ENCODE data around the gene ZNF236. TPM values are rescaled to one million over a fixed set of nuclear protein-coding genes. Genes with fewer than 3 reads are reported as not detected.

ZNF236 gene
- polyA plus RNA-seq, 2 of the 4 experiments (the other 2 are of a cell fraction), result 2.6 to 7.8 TPM

GRCh38 chr18:76821875-76822505, 367 bp upstream of the ZNF236 start (continued):
- TF ChIP-seq PBX3 (IDR thresholded peaks at IDR 0.05) (no peak), ZC3H11A (IDR thresholded peaks at IDR 0.05) (no peak), GATA3 (IDR thresholded peaks at IDR 0.05; ENCODE audit: borderline replicate concordance) (0 out of 2 replicates have a peak, but pooled peaks have one; percentile 22), JUN (IDR thresholded peaks at IDR 0.05) (peak in 1 of 2 experiments; percentile 8; a peak in 1 of 5 replicates), KDM5A (IDR thresholded peaks at IDR 0.05) (no peak)

DNA sequence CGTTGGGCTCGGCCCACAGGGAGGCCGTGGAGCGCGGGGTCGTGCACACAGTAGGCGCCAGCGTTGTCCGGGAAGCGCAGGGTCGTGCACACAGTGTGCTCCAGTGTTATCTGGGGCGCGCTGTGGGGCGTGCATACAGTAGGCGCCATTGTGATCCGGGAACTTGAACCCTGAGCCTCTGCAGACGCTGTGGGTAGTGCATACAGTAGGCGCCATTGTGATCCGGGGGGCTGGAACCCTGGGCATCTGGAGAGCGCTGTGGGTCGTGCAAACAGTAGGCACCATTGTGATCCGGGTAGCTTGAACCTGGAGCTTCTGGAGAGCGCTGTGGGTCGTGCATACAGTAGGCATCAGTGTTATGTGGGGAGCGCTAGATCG, 793 bp downstream of the ZNF236 start:
- ATAC-seq (peak in 1 of 2 experiments; percentile 5; a peak in 3 of 6 replicates), FAIRE-seq (no peak), DNase-seq (ENCODE audit: low read depth in 1 of 2, low spot score in 1 of 2) (no peak)
- Histone ChIP-seq H3K4me3 (peak overlapping the region; percentile 71), H3K4me2 (peak overlapping the region; percentile 89), H3K4me1 (peaks cover 28% of the 10 kb centered on the region), H3K9me3 (no peaks in the 10 kb centered on the region), H3K27ac (peak overlapping the region; percentile 92 to 100)
- CTCF ChIA-PET, result interaction anchor here (1.2 to 2.5 kb wide), 5 partner anchors 20 to 46 kb away, joined by 3 to 20 read pairs (median 4); no protein-coding TSS in a partner anchor
- POLR2A ChIA-PET, result interaction anchor here (2.2 kb wide), 1 partner anchor 21 kb away, joined by 7 read pairs; no protein-coding TSS in a partner anchor
- TF ChIP-seq JUN (IDR thresholded peaks at IDR 0.05), result peak; percentile 10 to 17; a peak in 1 of 5 replicates
- no peak for TF ChIP-seq HOXA7 (CRISPR knock-in tag; IDR thresholded peaks at IDR 0.05)
- TF ChIP-seq ZFP36 (IDR thresholded peaks at IDR 0.05; ENCODE audit: borderline replicate concordance, partially characterized antibody), result peak; percentile 32
- WGBS (ENCODE audit: missing lambda C conversion rate), result 2% methylated on average over 7 of the region's 26 CpGs

- Histone ChIP-seq H3K4me3 (peak overlapping the region; percentile 71), H3K4me2 (peak overlapping the region; percentile 89), H3K4me1 (peaks cover 28% of the 10 kb centered on the region), H3K9me3 (no peaks in the 10 kb centered on the region), H3K27ac (peak overlapping the region; percentile 92 to 100)
- TF ChIP-seq, protein P1, sequence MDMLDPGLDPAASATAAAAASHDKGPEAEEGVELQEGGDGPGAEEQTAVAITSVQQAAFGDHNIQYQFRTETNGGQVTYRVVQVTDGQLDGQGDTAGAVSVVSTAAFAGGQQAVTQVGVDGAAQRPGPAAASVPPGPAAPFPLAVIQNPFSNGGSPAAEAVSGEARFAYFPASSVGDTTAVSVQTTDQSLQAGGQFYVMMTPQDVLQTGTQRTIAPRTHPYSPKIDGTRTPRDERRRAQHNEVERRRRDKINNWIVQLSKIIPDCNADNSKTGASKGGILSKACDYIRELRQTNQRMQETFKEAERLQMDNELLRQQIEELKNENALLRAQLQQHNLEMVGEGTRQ (IDR thresholded peaks at IDR 0.05), result no peak
- TF ChIP-seq CTCF (IDR thresholded peaks at IDR 0.05) (peak; percentile 31), TFCP2L1 (CRISPR knock-in tag; IDR thresholded peaks at IDR 0.05) (no peak), ATOH8 (CRISPR knock-in tag; IDR thresholded peaks at IDR 0.05; ENCODE audit: low read depth) (no peak), SREBF2 (IDR thresholded peaks at IDR 0.05) (no peak), ZC3H11A (IDR thresholded peaks at IDR 0.05) (no peak), CHD2 (IDR thresholded peaks at IDR 0.05; ENCODE audit: low read length, partially characterized antibody) (peak; percentile 88), SMC3 (IDR thresholded peaks at IDR 0.05) (no peak), NFE2L2 (conservative IDR thresholded peaks at IDR 0.05; ENCODE audit: low read length) (no peak), POLR2A (IDR thresholded peaks at IDR 0.05; ENCODE audit: low read length) (no peak; the same call in 1 of the 2 replicates), FOXS1 (CRISPR knock-in tag; IDR thresholded peaks at IDR 0.05) (no peak)
- TF ChIP-seq, protein P2, sequence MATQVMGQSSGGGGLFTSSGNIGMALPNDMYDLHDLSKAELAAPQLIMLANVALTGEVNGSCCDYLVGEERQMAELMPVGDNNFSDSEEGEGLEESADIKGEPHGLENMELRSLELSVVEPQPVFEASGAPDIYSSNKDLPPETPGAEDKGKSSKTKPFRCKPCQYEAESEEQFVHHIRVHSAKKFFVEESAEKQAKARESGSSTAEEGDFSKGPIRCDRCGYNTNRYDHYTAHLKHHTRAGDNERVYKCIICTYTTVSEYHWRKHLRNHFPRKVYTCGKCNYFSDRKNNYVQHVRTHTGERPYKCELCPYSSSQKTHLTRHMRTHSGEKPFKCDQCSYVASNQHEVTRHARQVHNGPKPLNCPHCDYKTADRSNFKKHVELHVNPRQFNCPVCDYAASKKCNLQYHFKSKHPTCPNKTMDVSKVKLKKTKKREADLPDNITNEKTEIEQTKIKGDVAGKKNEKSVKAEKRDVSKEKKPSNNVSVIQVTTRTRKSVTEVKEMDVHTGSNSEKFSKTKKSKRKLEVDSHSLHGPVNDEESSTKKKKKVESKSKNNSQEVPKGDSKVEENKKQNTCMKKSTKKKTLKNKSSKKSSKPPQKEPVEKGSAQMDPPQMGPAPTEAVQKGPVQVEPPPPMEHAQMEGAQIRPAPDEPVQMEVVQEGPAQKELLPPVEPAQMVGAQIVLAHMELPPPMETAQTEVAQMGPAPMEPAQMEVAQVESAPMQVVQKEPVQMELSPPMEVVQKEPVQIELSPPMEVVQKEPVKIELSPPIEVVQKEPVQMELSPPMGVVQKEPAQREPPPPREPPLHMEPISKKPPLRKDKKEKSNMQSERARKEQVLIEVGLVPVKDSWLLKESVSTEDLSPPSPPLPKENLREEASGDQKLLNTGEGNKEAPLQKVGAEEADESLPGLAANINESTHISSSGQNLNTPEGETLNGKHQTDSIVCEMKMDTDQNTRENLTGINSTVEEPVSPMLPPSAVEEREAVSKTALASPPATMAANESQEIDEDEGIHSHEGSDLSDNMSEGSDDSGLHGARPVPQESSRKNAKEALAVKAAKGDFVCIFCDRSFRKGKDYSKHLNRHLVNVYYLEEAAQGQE (IDR thresholded peaks at IDR 0.05), result peak; percentile 91
- FAIRE-seq, result no peak
- POLR2A ChIA-PET, result interaction anchor here (2.2 kb wide), 1 partner anchor 21 kb away, joined by 7 read pairs; no protein-coding TSS in a partner anchor
- CTCF ChIA-PET, result interaction anchor here (0.9 to 2.5 kb wide), 6 partner anchors 19 to 172 kb away, joined by 3 to 20 read pairs (median 4); no protein-coding TSS in a partner anchor
- WGBS (ENCODE audit: missing lambda C conversion rate), result 0% methylated on average over 2 of the region's 28 CpGs
- peak; percentile 47 to 50 for DNase-seq (ENCODE audit: low read depth in 1 of 2, low spot score in 1 of 2)
- ATAC-seq, result peak; percentile 61 to 75
Measured at GRCh38 chr18:76823587-76824011, 1.2 kb downstream of the ZNF236 start.

Measured in A549 (cell line).